Neuron (in vitro differentiated cells): Measurements from ENCODE around the gene ADGRB3.
"Not testable (repeated sequence)": the region's sequence is repeated elsewhere in the genome, so short reads cannot be mapped to it uniquely, and the experiment has no call there.

ENCODE experiments used
- H2AFZ ChIP-seq: one replicate; pipeline ENCODE4 v1.6.1; 2013; ENCODE audit warnings: low read depth, mild to moderate bottlenecking, inconsistent platforms, low read length, moderate library complexity
- H3K27me3 ChIP-seq: one replicate; pipeline ENCODE4 v1.6.1; 2013; ENCODE audit warnings: low read length; ENCODE audit not compliant: insufficient read depth
- H3K36me3 ChIP-seq: one replicate; pipeline ENCODE4 v1.6.1; 2013; ENCODE audit warnings: low read length; ENCODE audit not compliant: insufficient read depth
- H3K4me1 ChIP-seq: one replicate; pipeline ENCODE4 v1.6.1; 2013; ENCODE audit warnings: low read length; ENCODE audit not compliant: insufficient read depth
- H3K4me3 ChIP-seq: 2 replicates; pipeline ENCODE4 v1.5.1; 2013; ENCODE audit warnings: mild to moderate bottlenecking, low read length, moderate library complexity
- H3K9me3 ChIP-seq: one replicate; pipeline ENCODE4 v1.6.1; 2013; ENCODE audit warnings: low read length

The ADGRB3 gene

DNA sequence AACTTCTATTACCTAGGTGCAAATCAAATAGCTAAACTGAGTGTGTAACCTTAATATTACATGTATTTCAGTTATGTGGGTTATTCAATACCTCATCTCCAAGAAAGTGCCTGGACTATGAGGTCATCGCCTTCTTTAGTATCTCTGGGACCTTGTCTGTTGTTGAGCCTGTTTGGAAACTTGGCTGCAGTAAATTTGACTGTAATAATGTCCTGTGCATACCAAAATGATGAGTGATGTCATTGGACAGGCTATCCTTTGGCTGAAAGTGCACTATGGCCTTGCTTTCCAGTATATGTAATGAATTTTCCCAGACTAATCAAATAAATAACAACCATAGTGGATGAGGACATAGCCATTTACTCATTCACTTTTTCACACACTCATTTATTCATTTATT, 455.1 kb downstream of the ADGRB3 start:
- Histone ChIP-seq H2AFZ (no peak overlapping the region), H3K9me3 (no peaks in the 10 kb centered on the region), H3K4me3 (no peak overlapping the region), H3K27me3 (no peaks in the 10 kb centered on the region), H3K36me3 (no peaks in the 10 kb centered on the region), H3K4me1 (no peaks in the 10 kb centered on the region)

DNA sequence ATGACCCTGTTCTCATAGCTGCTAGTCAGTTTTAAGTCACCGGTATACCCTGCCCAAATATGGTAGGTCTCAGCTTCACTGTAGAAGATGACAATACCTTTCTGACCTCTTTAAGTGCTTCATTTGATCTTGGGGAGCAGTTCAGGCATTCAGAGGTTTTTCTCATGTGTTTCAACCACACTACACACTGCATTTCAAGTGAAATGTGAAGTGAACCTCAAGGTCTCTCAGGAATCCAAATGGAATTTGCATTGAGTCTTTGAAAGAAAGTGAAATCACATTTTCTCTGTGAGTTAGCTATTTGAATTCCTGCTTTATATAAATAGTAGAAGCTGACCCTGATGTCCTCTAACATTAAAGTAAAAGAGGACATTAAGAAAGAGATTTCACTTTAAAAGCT, 461.6 kb downstream of the ADGRB3 start:
- Histone ChIP-seq H3K4me1 (peaks cover 28% of the 10 kb centered on the region), H3K27me3 (no peaks in the 10 kb centered on the region), H3K4me3 (no peak overlapping the region), H2AFZ (no peak overlapping the region), H3K36me3 (no peaks in the 10 kb centered on the region), H3K9me3 (no peaks in the 10 kb centered on the region)

DNA sequence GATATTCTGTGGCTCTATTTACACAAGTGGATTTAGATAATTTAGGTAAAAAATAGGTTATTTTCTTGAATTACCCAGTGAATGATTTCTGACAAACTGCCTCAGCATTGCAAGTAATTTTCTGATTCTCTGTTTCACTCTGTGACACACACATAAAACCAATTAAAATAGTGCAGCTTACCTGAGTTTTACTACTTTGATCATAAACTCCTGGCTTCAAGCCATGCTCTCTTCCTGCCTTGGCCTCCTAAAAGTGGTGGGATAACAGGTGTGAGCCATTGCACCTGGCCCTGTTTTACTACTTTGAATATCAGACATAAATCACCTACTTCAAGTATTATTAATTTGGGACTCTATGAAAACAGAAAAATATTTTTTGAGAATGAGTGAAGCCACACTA, 462.9 kb downstream of the ADGRB3 start:
- no peaks in the 10 kb centered on the region for H3K9me3 ChIP-seq
- H2AFZ ChIP-seq = no peak overlapping the region
- no peaks in the 10 kb centered on the region for H3K36me3 ChIP-seq
- H3K4me3 ChIP-seq = no peak overlapping the region
- H3K4me1 ChIP-seq = peaks cover 37% of the 10 kb centered on the region
- no peaks in the 10 kb centered on the region for H3K27me3 ChIP-seq

DNA sequence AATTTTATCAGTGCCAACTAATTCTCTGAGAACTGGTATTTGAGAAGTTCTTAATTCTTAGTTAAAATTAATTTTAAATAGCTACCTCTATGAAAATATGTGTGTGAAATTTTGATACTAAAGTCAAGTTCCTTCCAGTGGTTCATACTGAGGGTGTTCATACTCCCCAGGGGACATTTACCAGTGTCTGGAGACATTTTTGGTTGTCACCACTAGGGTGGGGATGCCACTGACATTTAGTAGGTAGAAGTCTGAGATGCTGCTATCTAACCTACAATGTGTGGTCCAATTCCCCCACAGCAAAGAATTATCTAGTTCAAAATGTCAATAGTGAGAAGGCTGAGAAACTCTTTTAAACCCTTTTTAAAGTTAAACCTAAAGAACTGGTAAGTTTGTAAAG, 463.8 kb downstream of the ADGRB3 start:
- Histone ChIP-seq H3K4me1 (peaks cover 43% of the 10 kb centered on the region), H3K27me3 (no peaks in the 10 kb centered on the region), H3K9me3 (no peaks in the 10 kb centered on the region), H3K36me3 (no peaks in the 10 kb centered on the region), H2AFZ (no peak overlapping the region), H3K4me3 (no peak overlapping the region)

DNA sequence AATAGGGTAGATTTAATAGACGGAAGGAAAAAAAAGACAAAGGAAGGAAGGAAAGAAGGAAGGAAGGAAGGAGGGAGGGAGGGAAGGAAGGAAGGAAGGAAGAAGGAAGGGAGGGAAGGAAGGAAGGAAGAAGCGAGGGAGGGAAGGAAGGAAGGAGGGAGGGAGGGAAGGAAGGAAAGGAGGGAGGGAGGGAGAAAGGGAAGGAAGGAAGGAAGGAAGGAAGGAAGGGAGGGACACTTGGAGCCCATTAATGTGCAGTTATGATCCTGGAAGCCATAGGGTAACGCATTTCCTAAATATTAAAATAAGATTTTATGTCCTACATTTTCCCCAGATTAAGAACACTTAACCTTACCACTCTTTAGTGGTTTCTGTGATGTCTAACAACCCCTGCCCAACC, 465.7 kb downstream of the ADGRB3 start:
- Histone ChIP-seq H3K4me3 (no peak overlapping the region), H3K27me3 (no peaks in the 10 kb centered on the region), H3K4me1 (peaks cover 38% of the 10 kb centered on the region), H2AFZ (no peak overlapping the region), H3K36me3 (no peaks in the 10 kb centered on the region), H3K9me3 (no peaks in the 10 kb centered on the region)

DNA sequence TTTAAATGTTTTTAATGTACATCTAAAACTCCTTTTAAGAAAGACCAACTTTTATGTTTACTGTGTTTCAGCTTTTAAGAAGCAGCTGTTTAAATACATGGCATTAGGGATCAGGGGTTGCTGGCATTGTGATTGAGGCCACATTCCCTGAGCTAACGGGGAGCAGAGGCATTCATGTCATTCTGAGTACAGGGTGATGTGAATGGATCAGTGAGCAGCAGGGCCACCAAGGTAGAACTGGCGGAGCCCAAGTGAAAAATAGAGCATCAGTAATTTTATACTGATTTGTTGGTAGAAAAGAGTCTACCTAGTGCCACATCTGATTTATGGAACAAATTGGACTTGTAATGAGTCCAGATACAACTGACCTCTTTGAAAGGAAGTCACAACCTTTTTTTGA, 467.3 kb downstream of the ADGRB3 start:
- Histone ChIP-seq H3K27me3 (no peaks in the 10 kb centered on the region), H2AFZ (no peak overlapping the region), H3K4me3 (no peak overlapping the region), H3K36me3 (no peaks in the 10 kb centered on the region), H3K4me1 (peaks cover 29% of the 10 kb centered on the region), H3K9me3 (no peaks in the 10 kb centered on the region)

DNA sequence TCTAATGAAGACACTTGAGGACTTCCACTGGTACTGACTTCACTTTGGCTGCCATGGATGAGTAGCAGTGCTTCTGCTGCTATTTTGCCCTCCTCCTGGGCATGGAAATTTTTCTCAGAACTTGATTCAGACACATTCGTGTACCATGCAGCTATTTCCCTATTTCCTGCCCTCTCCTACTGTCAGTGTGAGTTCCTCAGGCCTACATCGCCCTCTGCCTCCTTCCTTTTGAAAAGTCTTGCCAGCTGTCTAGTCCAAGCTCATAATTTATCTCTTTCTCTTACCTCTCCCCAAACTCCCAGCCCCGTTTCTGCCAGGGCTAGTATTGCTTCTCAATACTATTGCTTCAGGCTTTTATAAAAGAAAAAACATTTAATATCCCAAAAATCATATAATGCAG, 470.2 kb downstream of the ADGRB3 start:
- Histone ChIP-seq H3K27me3 (no peaks in the 10 kb centered on the region), H3K4me3 (no peak overlapping the region), H3K4me1 (peaks cover 23% of the 10 kb centered on the region), H3K36me3 (no peaks in the 10 kb centered on the region), H2AFZ (no peak overlapping the region), H3K9me3 (no peaks in the 10 kb centered on the region)

DNA sequence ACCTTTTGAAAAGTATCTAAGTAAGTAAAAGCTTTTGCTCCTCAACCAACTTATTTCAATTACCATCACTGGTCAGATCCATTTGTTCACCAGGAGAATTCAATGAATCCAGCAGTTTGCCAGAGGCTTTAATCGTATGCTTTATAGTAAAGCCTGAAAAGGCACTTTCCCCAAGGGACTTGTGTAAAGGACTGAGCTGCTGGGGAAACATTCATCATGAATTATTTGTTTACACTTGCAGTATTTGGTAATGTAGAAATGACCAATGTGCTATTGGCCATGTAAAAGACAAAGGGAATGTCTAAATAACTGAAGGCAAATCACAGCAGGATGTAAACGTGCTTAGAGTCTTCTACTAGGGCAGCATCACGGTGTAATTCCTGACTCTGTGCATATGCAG, 471.4 kb downstream of the ADGRB3 start:
- Histone ChIP-seq H2AFZ (no peak overlapping the region), H3K4me1 (peaks cover 35% of the 10 kb centered on the region), H3K36me3 (no peaks in the 10 kb centered on the region), H3K4me3 (no peak overlapping the region), H3K9me3 (no peaks in the 10 kb centered on the region), H3K27me3 (no peaks in the 10 kb centered on the region)

DNA sequence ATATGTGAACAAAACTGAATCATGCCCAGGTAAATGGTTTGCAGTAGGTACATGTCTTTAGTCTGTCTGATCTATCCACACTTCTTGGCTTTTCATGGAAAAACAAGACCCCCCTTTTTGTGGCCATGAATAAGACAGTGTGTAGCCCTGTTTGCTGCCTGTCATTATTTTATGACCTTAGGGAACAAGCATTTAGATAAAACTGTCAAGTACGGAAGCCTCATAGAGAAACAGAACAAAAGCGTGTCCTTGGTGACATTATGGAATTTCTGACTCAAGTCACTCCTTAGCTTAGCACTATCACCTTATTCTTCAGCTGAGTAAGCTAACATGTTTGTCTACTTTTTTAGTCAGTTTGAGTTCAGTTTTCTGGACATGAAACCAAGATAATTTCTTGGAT, 476.2 kb downstream of the ADGRB3 start:
- Histone ChIP-seq H3K9me3 (no peaks in the 10 kb centered on the region), H3K27me3 (no peaks in the 10 kb centered on the region), H3K4me1 (peaks cover 26% of the 10 kb centered on the region), H3K36me3 (no peaks in the 10 kb centered on the region), H3K4me3 (no peak overlapping the region), H2AFZ (no peak overlapping the region)

DNA sequence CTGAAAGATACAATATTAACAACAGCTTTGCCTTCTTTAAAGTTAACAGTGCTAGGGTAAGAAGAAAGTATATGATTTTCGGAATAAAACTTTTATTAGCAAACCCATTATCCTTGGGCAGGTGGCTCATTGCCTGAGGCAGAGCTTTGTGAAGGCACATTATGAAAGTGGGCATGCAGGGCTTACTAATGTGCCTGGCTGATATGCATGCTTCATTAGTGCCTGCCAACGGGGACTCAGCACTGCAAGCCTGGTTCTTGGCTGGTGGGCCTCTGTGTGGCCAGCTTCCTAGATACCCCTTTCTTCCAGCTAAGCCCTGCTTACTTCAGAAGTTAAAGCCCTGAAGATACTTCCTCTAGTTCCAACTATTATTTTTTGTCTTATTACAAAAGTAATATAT, 481.6 kb downstream of the ADGRB3 start:
- Histone ChIP-seq H3K9me3 (peaks cover 3% of the 10 kb centered on the region), H3K4me3 (no peak overlapping the region), H3K27me3 (no peaks in the 10 kb centered on the region), H3K4me1 (peaks cover 5% of the 10 kb centered on the region), H2AFZ (no peak overlapping the region), H3K36me3 (no peaks in the 10 kb centered on the region)

DNA sequence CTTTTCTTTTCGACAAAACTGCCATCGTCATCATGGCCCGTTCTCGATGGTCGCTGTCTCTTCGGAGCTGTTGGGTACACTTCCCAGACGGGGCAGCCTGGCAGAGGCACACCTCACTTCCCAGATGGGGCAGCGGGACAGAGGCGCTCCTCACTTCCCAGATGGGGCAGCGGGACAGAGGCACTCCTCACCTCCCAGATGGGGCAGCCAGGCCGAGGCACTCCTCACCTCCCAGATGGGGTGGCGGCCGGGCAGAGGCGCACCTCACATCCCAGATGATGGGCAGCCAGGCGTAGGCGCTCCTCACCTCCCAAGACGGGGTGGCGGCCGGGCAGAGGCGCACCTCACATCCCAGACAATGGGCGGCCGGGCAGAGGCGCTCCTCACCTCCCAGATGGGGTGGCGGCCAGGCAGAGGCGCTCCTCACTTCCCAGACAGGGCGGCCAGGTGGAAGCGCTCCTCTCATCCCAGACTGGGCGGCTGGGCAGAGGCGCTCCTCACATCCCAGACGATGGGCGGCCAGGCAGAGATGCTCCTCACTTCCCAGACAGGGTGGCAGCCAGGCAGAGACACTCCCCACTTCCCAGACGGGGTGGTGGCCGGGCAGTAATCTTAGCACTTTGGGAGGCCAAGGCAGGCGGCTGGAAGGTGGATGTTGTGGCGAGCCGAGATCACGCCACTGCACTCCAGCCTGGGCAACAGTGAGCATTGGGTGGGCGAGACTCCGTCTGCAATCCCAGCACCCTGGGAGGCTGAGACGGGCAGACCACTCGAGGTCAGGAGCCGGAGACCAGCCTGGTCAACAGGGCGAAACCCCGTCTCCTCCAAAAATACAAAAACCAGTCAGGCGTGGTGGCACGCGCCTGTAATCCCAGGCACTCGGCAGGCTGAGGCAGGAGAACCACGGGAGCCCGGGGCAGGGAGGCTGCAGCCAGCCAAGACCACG, 486.7 kb downstream of the ADGRB3 start:
- not testable (repeated sequence) for H2AFZ ChIP-seq, H3K9me3 ChIP-seq, H3K4me3 ChIP-seq, H3K27me3 ChIP-seq, H3K36me3 ChIP-seq, H3K4me1 ChIP-seq

DNA sequence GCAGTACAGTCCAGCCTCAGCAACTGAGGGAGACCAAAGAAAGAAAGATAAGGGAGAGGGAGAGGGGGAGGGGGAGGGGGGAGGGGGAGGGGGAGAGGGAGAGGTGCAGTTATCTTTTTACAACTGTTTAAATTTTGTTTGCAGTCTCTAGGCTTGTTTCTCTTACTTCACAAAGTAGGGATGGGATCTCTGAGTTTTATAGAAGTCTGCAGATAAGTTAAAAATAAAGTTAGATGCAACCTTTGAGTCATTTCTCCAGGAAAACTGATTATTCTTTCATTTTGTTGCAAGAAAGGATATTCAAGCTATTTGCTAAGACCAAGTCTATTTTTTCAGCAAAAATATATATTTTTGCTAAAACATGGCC, 487.3 kb downstream of the ADGRB3 start:
- Histone ChIP-seq H2AFZ (no peak overlapping the region), H3K4me1 (peaks cover 8% of the 10 kb centered on the region), H3K4me3 (no peak overlapping the region), H3K27me3 (no peaks in the 10 kb centered on the region), H3K36me3 (no peaks in the 10 kb centered on the region), H3K9me3 (peaks cover 3% of the 10 kb centered on the region)

DNA sequence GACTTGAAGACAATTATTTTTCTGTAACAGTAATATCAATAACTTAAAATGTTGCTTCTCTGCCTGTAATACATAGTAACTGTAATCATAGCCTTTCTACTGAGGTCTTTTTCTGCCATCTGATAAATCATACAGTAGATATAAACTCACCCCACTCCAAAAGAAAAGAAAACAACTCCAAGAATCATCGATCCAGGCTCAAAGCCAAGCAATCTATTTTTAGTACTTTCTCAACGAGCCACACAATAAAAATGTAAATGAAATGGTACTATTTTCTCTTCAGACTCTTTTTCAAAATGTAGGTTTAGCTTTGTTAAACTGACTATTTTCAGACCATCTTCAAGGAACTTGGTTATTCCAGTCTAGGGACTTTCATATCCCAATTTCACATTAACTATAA, 493.3 kb downstream of the ADGRB3 start:
- Histone ChIP-seq H2AFZ (no peak overlapping the region), H3K36me3 (no peaks in the 10 kb centered on the region), H3K4me1 (peaks cover 8% of the 10 kb centered on the region), H3K27me3 (no peaks in the 10 kb centered on the region), H3K4me3 (no peak overlapping the region), H3K9me3 (no peaks in the 10 kb centered on the region)

DNA sequence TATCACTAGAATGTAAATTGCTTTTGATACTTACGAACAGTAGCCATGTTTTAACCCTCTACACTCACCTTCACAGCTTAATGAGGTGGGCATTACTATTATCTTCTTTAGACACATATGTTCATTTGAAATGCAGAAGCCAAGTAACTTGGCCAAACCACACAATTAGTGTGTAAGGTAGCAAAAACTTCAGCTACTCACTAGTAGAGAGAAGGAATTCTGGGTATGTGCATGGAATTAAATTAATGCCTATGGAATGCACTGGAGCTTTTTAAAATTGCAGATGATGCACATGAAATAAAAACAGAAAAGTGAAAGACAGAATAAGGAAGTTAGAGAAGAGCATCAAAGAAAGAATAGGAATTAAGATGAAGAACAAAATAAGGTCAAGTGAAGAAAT, 494.0 kb downstream of the ADGRB3 start:
- no peak overlapping the region for H3K4me3 ChIP-seq
- peaks cover 8% of the 10 kb centered on the region for H3K4me1 ChIP-seq
- no peak overlapping the region for H2AFZ ChIP-seq
- H3K9me3 ChIP-seq = no peaks in the 10 kb centered on the region
- no peaks in the 10 kb centered on the region for H3K27me3 ChIP-seq
- no peaks in the 10 kb centered on the region for H3K36me3 ChIP-seq
